ENCODE data around the gene RIMBP2.

DNA sequence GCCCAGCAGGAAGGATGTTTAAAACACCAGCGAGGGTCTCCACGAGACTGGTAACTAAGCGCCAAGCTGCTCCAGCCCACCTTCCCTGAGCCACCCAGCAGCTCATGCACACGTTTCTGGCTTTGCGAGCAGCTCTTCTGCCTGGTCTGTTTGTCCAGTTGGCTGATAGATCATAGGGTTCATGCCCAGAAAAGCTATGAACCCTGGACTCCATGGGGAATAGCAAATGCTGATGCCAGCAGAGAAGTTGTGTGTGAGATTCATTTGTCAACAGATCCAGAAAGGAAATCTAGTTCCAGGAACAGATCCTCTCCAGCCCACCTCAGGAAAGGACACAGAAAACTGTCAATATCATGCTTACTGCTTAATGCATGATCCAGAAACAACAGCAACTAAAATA lies 28.2 kb upstream of the RIMBP2 start:
- TF ChIP-seq CTCF (IDR thresholded peaks at IDR 0.05) (no peak), POLR2A (IDR thresholded peaks at IDR 0.05) (no peak), POLR2AphosphoS5 (IDR thresholded peaks at IDR 0.05; ENCODE audit: insufficient read depth in 1 of 2, low read depth in 1 of 2) (no peak)

Measured in vagina (tissue), 2 donors.